Liver (tissue), 9 donors: Measurements from ENCODE around the gene MAPT. TPM values are rescaled to one million over a fixed set of nuclear protein-coding genes. Genes with fewer than 3 reads are reported as not detected.

Experiments
- DNase-seq: peaks from one replicate; pipeline ENCODE4 v3.0.0-alpha.2; 2017; ENCODE audit warnings: low spot score
- H3K27ac ChIP-seq, 2 donors: one replicate each; pipeline ENCODE4 v1.7.0; 2013; ENCODE audit warnings: inconsistent platforms in 2 of 2, low read length in 2 of 2, control low read depth in 1 of 2, low read depth in 1 of 2, mild to moderate bottlenecking in 1 of 2
- H3K27me3 ChIP-seq, 4 donors: one replicate each; pipeline versions ENCODE4 v1.6.1 to v1.7.0; 2013; ENCODE audit warnings: low read length in 3 of 4, inconsistent platforms in 1 of 4, mild to moderate bottlenecking in 1 of 4, moderate library complexity in 1 of 4; ENCODE audit not compliant: control insufficient read depth in 4 of 4, insufficient read depth in 4 of 4
- H3K36me3 ChIP-seq, 4 donors: one replicate each; pipeline versions ENCODE4 v1.6.1 to v1.7.0; 2013; ENCODE audit warnings: low read length in 3 of 4, mild to moderate bottlenecking in 3 of 4, low read depth in 1 of 4, moderate library complexity in 1 of 4; ENCODE audit not compliant: control insufficient read depth in 4 of 4, insufficient read depth in 3 of 4
- H3K4me1 ChIP-seq, 4 donors: one replicate each; pipeline versions ENCODE4 v1.6.1 to v1.7.0; 2013; ENCODE audit warnings: low read length in 3 of 4, mild to moderate bottlenecking in 3 of 4, moderate library complexity in 1 of 4; ENCODE audit not compliant: control insufficient read depth in 4 of 4, insufficient read depth in 4 of 4
- H3K4me3 ChIP-seq, 3 donors: one replicate each; pipeline versions ENCODE4 v1.6.1 to v1.7.0; 2013; ENCODE audit warnings: low read length in 3 of 3, control low read depth in 1 of 3, low read depth in 1 of 3, mild to moderate bottlenecking in 1 of 3
- H3K9ac ChIP-seq, 2 donors: one replicate each; pipeline ENCODE4 v1.7.0; 2013; ENCODE audit warnings: low read length in 2 of 2, mild to moderate bottlenecking in 2 of 2, moderate library complexity in 2 of 2, control low read depth in 1 of 2, low read depth in 1 of 2
- H3K9me3 ChIP-seq, 4 donors: one replicate each; pipeline versions ENCODE4 v1.6.1 to v1.7.0; 2013; ENCODE audit warnings: low read length in 3 of 4; ENCODE audit not compliant: control insufficient read depth in 4 of 4
- FOXA1 ChIP-seq: IDR thresholded peaks from 2 replicates; pipeline ENCODE4 v1.6.1; 2016; ENCODE audit warnings: antibody characterized with exemption
- HNF4A ChIP-seq, 2 donors: conservative IDR thresholded peaks; 2 replicates each; pipeline ENCODE4 v1.6.1; 2016; ENCODE audit warnings: antibody characterized with exemption in 2 of 2, mild to moderate bottlenecking in 2 of 2
- JUND ChIP-seq, 2 donors: IDR thresholded peaks; 2 replicates each; pipeline ENCODE4 v1.6.1; 2016; ENCODE audit warnings: antibody characterized with exemption in 2 of 2
- NR2F2 ChIP-seq: IDR thresholded peaks from 2 replicates; pipeline ENCODE4 v1.6.1; 2016; ENCODE audit warnings: antibody characterized with exemption
- RAD21 ChIP-seq, 2 donors: IDR thresholded peaks; 2 replicates each; pipeline ENCODE4 v1.6.1; 2016; ENCODE audit warnings: antibody characterized with exemption in 2 of 2, mild to moderate bottlenecking in 2 of 2
- RXRA ChIP-seq, 2 donors: IDR thresholded peaks; 2 replicates each; pipeline ENCODE4 v1.6.1; 2017 to 2018; ENCODE audit warnings: antibody characterized with exemption in 2 of 2, mild to moderate bottlenecking in 1 of 2
- TAF1 ChIP-seq: conservative IDR thresholded peaks from 2 replicates; pipeline ENCODE4 v1.6.1; 2016; ENCODE audit warnings: antibody characterized with exemption, mild to moderate bottlenecking
- YY1 ChIP-seq: IDR thresholded peaks from 2 replicates; pipeline ENCODE4 v1.6.1; 2016; ENCODE audit warnings: antibody characterized with exemption, mild to moderate bottlenecking
- WGBS: extraction: QIAGEN DNeasy Blood & Tissue Kit; methylation state at CpG from one replicate; pipeline ENCODE4 v1.1.7; 2013; 5-methylcytosine and 5-hydroxymethylcytosine counted together
- polyA plus RNA-seq, 2 donors: library from polyadenylated mRNA; stranded (reverse) in 1 of 2; unstranded in 1 of 2; fragments of 200-250 nt in 1 of 2; fragments of >200 nt in 1 of 2; fragmentation: Nextera tagmentation in 1 of 2; extraction: Ambion mirVana in 1 of 2; gene quantifications; one replicate each; pipeline versions ENCODE4 v1.2.1 to v1.2.3, GENCODE V29; 2013 to 2015
- total RNA-seq, 2 donors: library from RNA; depleted of rRNA; stranded (reverse); fragments of >200 nt; gene quantifications; one replicate each; pipeline ENCODE4 v1.2.3, GENCODE V29; 2014
- TF ChIP-seq, protein P1 (sequence below): IDR thresholded peaks from 2 replicates; pipeline ENCODE4 v1.6.1; 2016; ENCODE audit warnings: antibody characterized with exemption
- TF ChIP-seq, protein P2 (sequence below): IDR thresholded peaks from 2 replicates; pipeline ENCODE4 v1.6.1; 2016; ENCODE audit warnings: antibody characterized with exemption, mild to moderate bottlenecking
- TF ChIP-seq, protein P3 (sequence below): fragments of 150-350 bp; IDR thresholded peaks from 2 replicates; pipeline ENCODE4 v1.5.1; 2017; ENCODE audit warnings: improper control_type of control experiment, low read depth, low read length; ENCODE audit not compliant: missing input control
- donor health status: healthy.
- donor health status: healthy.
- donor health status: healthy.
- donor health status: healthy.
- donor health status: healthy.

The MAPT gene
- total and polyA plus RNA-seq, 4 donors, result 0.05 to 0.67 (median 0.27) TPM

DNA sequence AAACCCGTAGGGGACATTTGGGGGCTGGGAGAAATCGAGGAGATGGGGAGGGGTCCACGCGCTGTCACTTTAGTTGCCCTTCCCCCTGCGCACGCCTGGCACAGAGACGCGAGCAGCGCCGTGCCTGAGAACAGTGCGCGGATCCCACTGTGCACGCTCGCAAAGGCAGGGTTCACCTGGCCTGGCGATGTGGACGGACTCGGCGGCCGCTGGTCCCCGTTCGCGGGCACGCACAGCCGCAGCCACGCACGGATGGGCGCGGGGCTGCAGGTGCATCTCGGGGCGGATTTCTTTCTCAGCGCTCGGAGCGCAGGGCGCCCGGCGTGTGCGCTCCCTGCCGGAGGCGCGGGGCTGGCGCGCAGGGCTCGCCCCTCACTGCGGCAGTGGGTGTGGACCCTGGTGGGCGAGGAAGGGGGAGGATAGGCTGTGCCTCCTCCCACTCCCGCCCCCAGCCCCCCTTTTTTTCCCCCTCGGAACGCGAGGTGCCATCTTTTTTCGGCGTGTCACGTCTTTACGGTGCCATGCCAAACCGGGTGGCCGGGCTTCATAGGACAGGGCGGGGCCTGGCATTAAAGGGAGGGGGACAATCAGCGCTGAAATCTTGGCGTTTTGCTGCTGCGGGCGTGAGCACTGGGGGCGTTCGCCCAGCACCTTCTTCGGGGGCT lies 1.1 kb downstream of the MAPT start:
- no peak overlapping the region for H3K9ac ChIP-seq
- H3K4me3 ChIP-seq, result peak overlapping the region in 2 of 3 donors; percentile 28 to 74
- H3K36me3 ChIP-seq, result no peaks in the 10 kb centered on the region
- DNase-seq, result no peak
- TF ChIP-seq FOXA1 (no peak), RXRA (IDR thresholded peaks at IDR 0.05) (no peak), JUND (IDR thresholded peaks at IDR 0.05) (no peak), TAF1 (no peak)
- TF ChIP-seq, protein P1, sequence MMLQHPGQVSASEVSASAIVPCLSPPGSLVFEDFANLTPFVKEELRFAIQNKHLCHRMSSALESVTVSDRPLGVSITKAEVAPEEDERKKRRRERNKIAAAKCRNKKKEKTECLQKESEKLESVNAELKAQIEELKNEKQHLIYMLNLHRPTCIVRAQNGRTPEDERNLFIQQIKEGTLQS, result no peak
- TF ChIP-seq, protein P2, sequence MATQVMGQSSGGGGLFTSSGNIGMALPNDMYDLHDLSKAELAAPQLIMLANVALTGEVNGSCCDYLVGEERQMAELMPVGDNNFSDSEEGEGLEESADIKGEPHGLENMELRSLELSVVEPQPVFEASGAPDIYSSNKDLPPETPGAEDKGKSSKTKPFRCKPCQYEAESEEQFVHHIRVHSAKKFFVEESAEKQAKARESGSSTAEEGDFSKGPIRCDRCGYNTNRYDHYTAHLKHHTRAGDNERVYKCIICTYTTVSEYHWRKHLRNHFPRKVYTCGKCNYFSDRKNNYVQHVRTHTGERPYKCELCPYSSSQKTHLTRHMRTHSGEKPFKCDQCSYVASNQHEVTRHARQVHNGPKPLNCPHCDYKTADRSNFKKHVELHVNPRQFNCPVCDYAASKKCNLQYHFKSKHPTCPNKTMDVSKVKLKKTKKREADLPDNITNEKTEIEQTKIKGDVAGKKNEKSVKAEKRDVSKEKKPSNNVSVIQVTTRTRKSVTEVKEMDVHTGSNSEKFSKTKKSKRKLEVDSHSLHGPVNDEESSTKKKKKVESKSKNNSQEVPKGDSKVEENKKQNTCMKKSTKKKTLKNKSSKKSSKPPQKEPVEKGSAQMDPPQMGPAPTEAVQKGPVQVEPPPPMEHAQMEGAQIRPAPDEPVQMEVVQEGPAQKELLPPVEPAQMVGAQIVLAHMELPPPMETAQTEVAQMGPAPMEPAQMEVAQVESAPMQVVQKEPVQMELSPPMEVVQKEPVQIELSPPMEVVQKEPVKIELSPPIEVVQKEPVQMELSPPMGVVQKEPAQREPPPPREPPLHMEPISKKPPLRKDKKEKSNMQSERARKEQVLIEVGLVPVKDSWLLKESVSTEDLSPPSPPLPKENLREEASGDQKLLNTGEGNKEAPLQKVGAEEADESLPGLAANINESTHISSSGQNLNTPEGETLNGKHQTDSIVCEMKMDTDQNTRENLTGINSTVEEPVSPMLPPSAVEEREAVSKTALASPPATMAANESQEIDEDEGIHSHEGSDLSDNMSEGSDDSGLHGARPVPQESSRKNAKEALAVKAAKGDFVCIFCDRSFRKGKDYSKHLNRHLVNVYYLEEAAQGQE, result no peak
- TF ChIP-seq, protein P3, sequence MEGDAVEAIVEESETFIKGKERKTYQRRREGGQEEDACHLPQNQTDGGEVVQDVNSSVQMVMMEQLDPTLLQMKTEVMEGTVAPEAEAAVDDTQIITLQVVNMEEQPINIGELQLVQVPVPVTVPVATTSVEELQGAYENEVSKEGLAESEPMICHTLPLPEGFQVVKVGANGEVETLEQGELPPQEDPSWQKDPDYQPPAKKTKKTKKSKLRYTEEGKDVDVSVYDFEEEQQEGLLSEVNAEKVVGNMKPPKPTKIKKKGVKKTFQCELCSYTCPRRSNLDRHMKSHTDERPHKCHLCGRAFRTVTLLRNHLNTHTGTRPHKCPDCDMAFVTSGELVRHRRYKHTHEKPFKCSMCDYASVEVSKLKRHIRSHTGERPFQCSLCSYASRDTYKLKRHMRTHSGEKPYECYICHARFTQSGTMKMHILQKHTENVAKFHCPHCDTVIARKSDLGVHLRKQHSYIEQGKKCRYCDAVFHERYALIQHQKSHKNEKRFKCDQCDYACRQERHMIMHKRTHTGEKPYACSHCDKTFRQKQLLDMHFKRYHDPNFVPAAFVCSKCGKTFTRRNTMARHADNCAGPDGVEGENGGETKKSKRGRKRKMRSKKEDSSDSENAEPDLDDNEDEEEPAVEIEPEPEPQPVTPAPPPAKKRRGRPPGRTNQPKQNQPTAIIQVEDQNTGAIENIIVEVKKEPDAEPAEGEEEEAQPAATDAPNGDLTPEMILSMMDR, result no peak
- H3K9me3 ChIP-seq, result no peaks in the 10 kb centered on the region
- no peak overlapping the region for H3K27ac ChIP-seq
- H3K27me3 ChIP-seq, result peaks cover 0 to 13% (median under 1%) of the 10 kb centered on the region in 4 donors
- H3K4me1 ChIP-seq, result peaks cover 10 to 44% (median 35%) of the 10 kb centered on the region in 4 donors
- WGBS, result 1% methylated on average over 63 of the region's 63 CpGs

DNA sequence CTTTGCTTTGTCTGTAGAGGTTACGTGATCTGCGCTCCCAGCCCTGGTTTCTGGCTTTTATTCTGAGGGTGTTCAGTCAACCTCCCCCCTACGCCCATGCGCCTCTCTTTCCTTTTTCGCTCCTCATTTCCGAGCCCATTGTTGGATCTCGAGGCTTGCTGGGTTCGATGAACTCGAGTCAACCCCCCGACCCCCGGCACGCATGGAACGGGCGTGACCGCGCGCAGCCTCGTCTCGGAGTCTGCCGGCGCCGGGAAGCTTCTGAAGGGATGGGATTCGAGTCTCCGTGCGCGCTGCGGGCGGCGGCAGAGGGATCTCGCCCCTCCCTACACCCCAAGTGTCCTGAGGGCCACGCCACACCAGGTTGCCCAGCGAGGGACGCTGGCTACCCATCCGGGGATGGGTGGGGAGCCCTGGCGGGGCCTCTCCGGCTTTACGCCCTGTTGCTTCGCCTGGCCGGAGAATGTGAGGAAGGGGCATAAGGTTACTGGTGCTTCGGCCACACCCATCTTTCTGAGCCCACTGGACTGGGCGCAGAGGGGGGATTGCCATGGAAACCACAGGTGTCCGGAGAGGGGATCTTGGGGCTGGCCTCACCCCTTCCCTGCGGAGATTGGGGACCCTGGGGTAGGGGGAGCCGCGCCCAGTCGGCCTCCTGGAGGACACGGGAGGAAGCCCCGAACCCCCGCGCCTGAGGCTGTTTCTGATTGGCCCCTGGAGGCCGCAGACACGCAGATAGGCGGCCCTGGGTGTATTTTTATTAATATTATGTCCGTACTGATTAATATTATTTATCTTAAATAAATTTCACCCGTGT lies 1.8 kb downstream of the MAPT start:
- no peak for TF ChIP-seq NR2F2
- TF ChIP-seq YY1, result no peak
- no peak for TF ChIP-seq RAD21 (IDR thresholded peaks at IDR 0.05)
- TF ChIP-seq TAF1, result no peak
- TF ChIP-seq HNF4A (conservative IDR thresholded peaks at IDR 0.05), result no peak
- TF ChIP-seq, protein P2, result no peak
- H3K9ac ChIP-seq, result no peak overlapping the region
- peaks cover 0 to 13% (median under 1%) of the 10 kb centered on the region in 4 donors for H3K27me3 ChIP-seq
- no peak overlapping the region for H3K27ac ChIP-seq
- peaks cover 10 to 44% (median 35%) of the 10 kb centered on the region in 4 donors for H3K4me1 ChIP-seq
- peak overlapping the region in 1 of 3 donors; percentile 74 for H3K4me3 ChIP-seq
- no peaks in the 10 kb centered on the region for H3K9me3 ChIP-seq
- DNase-seq, result no peak
- H3K36me3 ChIP-seq, result no peaks in the 10 kb centered on the region
- 8% methylated on average over 55 of the region's 55 CpGs for WGBS
